ENCODE results near the gene RANBP1.

- TF ChIP-seq EZH2 (IDR thresholded peaks at IDR 0.05) (no peak), POLR2AphosphoS5 (IDR thresholded peaks at IDR 0.05; ENCODE audit: borderline replicate concordance, low read depth, low read length) (no peak), FOXP2 (optimal IDR thresholded peaks at IDR 0.05; ENCODE audit: control extremely low read depth, extremely low read length, insufficient read depth) (no peak)
These were observed 51.9 kb downstream of the RANBP1 start for GRCh38 chr22:20167643-20168322.

All from SK-N-MC (cell line).